GM19452 (cell line): ENCODE results near the gene STAB2.

ENCODE experiments used
- ATAC-seq: cut with Tn5 transposase; IDR thresholded peaks from one replicate; pipeline ENCODE4 v1.9.1; 2021; ENCODE audit not compliant: unreplicated experiment

Gene STAB2

DNA sequence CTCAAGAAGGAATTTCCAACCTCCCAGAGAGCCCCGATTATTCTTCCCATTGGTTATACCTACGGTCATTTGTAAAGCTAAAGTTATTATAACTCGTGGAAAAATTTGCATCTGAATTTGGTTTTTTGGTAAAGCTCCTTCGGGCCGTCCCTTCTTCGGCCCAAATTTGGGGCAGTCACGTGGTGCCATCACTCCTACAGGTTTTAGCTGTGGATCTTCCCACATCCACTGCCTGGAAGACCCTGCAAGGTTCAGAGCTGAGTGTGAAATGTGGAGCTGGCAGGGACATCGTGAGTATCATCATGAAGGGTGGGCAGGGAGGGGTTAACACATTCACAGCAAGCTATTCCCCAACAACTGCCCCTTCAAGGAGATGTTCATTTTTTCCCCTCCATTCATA, 148.2 kb downstream of the STAB2 start:
- ATAC-seq, result no peak

DNA sequence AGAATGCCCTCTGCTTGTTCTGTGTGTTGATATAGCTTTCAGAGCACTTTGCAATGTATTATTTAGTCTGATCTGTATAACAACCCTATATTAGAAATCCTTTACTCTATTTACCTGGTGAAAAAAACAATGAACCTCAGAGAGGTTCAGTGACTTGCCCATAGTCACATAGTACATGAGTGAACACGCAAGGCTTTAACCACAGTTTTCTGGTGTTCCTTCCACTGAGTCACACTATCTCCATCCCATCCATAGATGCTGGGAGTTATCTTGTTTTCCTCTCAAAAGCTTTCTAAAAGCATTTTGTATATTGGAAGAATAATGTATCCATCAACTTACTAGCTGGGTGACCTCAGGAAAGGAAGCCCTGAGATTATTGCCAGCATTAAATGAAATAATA, 149.5 kb downstream of the STAB2 start:
- no peak for ATAC-seq

DNA sequence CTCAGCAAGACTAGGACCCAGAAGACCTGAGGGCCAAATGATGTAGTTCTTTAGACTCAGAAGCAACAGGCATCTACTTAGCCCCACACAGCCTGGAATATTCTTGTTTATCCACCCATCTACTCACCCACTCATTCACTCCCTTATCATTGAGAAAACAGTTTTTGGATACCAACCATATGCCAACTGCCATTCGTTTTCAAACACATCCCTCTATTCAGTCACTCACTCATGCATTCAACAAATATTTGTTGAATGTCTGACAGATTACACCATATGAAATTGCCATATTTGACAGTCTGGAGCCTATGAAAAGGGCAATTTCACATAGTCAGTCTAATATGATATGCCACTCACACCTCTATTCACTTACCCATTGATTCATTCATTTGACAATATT, 150.8 kb downstream of the STAB2 start:
- ATAC-seq, result no peak

DNA sequence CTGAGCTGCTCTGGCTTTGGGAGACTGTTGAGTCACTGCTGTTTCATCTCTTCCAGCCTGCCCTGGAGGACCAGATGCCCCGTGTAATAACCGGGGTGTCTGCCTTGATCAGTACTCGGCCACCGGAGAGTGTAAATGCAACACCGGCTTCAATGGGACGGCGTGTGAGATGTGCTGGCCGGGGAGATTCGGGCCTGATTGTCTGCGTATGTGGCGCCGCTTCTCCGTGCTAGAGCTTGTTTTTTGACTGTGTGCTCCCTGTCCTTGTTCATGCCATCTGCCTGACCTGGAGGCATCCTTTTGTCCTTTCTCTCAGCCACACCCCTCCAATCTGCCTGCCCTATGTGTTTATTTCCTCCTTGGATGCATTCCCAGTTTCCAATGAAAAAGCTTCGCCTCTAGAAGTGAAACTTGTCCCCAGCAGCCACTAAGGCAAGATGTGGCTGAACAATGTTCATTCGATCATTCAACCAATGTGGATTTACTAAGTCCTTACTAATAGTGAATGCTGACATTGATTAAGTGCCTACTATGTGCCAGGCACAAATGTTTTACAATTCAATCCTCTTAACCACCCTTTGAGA, 155.4 kb downstream of the STAB2 start:
- ATAC-seq, result no peak

DNA sequence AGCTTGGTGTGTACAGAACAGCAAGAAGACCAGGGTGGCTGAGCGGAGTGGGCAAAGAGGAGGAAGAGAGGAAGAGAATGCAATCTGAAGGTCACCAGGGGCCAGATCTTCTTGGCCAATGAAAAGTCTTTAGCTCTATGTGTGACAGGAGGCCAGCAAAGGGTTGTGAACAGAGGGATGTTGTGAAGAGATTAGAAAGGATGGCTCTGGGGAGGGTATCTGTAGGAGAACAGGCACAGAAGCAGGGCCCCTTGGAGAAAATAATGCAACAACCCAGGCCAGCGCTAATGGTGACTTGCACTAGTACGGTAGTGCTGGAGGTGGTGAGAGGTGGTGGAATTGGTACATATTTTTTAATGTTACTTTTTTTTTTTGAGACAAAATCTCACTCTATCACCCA, 156.7 kb downstream of the STAB2 start:
- ATAC-seq, result no peak

DNA sequence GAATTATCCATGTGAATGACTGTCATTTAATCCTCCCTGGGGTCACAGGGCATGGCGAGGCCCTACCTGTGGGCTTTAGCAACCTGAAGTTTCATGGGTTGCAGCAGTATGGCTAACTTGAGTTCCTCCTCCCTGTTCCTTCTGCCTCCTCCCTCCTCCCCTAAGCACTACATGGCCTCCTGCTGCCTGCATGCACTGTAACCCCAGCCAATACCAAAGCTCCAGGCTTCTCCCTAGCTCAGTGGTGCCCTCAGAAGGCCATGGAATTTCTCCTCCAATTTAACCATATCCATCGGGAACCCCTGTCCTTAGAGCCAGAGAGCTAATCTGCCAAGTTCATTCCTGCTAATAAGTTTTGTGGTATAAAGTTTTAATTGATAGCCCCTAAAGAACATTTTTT, 158.9 kb downstream of the STAB2 start:
- no peak for ATAC-seq

DNA sequence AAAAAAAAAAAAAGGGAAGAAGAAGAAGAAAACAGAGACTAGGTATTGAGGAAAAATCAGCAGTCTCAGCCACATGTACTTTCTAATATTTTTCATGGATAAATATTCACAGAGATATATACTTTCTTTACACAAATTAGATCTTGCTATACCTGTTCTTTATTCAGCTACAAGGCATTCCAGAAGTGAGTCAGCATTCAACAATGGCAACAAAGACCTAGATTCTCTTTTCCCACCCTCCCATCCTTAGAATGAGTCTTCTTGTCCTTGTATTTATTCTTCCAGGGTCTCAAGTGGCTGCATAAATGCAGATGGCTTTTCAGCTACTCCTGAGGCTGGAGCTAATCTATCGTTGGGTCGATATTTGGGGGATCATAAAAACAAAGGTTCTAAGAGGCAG, 160.9 kb downstream of the STAB2 start:
- ATAC-seq, result no peak

DNA sequence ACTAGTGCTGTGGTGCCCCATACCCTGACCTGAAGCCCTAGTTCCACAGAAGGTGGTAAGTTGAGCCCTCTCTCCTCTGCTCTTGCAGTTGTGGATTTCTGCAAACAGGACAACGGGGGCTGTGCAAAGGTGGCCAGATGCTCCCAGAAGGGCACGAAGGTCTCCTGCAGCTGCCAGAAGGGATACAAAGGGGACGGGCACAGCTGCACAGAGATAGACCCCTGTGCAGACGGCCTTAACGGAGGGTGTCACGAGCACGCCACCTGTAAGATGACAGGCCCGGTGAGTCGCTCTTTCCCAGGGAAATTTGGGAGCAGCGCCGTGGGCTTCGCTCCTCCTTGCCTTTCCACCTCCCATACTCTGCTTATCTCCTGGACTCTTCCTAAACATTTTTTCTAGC, 161.8 kb downstream of the STAB2 start:
- no peak for ATAC-seq

DNA sequence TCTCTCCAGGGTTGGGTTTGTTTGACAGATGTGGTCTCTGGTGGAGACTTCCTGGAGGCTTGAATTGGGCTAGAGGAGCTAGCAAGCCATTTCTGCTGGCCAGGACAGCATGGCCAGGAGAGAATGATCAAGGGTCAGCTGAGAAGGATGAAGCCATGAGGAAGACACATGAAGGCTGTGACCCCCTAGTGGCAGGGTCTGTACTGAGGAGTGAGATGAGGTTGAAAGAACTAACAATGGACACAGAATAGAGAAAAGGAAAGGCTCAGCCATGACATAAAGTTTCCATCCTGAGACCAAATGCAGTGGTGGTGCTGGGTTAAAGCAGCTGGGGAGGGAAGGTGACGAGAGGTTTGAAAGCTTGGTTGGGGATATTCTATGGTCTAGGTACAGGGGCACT, 164.1 kb downstream of the STAB2 start:
- no peak for ATAC-seq

DNA sequence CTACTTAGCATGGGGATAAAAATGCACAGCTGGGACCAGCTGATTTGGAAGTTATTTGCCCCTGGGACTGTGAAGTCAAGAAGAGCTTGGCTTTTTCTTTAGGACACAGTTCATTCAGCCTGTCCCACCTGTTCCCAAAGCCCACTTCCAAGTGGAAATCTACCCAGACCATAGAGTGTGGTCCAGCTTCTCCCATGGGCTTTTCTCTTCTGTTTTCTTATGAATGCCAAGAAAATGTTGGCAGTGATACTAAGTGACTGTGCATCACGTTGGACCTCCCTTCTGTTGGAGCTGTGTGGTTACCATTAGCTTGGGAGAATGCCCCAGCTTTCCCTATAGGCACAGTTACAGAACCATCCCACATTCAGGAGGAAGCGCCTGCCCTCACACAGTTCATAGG, 164.5 kb downstream of the STAB2 start:
- no peak for ATAC-seq

DNA sequence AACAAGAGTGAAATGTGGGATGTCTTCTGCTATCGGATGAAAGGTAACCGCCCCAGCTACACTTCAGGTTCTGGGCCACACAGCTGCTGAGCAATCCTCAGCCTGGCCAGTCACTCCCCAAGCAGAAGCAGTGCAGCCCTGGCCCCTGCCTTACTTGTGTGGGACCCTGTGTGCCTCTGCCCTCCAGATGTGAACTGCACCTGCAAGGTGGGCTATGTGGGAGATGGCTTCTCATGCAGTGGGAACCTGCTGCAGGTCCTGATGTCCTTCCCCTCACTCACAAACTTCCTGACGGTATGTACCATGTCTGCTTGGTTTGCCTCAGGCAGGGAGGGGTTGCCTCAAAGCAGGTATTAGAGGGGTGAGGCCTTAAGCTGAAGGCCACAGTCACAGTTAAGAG, 168.4 kb downstream of the STAB2 start:
- no peak for ATAC-seq

DNA sequence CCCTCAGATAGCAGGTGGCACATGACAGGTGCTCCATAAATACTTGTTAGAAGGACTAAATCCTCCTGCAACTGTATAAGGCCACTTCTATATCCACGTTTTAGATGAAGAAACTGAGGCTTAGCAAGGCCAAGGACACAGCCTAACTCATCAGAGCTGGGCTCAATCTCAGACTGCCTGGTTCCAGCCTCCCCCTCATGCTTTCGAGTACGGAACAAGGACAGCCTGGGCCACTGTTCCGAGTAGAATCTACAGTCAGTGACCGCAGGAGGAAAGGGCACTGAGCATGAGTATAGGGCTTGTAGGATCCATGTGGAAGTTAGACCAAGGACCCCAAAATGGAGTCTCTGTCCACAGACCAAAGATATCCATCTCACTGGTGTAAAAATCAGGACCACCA, 169.4 kb downstream of the STAB2 start:
- ATAC-seq, result no peak

DNA sequence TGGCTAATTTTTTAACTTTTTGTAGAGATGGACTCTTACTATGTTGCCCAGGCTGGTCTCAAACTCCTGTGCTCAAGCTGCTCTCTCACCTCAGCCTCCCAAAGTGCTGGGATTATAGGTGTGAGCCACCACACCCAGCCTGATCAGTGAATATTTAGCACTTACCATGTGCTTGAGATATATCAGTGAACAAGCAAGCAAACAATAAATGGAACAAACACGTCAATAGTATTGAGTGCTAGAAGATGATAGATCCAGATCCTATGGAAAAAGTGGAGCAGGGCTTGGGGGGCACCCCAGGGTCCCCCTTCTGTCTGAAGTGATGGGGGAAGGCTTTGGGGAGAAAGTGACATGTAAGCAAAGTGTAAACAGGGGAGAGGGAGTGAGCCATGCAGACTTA, 170.2 kb downstream of the STAB2 start:
- no peak for ATAC-seq

DNA sequence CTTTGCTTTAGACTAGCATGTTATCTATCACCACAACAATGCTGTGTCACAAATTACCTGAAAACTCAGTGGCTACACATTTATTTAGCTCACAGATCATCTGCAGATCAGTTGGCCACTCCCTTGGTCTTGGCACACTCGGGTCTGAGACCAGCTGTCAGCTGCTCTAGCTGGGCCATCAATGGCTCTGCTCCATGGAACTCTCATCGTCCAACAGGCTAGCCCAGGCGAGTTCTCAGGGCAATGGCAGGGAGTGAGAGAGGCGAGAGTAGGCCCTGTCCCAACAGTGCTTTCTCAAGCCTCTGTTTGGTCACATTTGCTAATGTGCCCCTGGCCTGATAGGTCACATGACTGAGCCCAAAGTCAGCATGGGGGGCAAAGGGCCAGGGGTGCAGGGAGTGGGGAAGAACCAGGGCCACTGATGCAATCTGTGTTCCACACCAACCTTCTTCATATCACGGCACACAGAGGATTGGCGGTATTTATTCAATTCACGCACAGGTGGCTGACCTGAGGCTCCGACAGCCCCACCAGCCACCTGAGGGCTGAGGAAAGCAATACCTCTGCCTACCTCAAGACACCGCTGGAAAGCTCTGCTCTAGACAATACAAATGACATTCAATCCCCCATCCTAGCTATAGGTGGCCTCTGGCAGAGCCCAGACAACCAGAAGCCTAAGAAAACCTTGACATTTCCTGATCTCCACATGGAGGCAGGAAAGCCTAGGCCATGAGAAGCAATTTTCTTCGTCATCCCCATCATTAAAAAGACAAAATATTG, 171.4 kb downstream of the STAB2 start:
- no peak for ATAC-seq

DNA sequence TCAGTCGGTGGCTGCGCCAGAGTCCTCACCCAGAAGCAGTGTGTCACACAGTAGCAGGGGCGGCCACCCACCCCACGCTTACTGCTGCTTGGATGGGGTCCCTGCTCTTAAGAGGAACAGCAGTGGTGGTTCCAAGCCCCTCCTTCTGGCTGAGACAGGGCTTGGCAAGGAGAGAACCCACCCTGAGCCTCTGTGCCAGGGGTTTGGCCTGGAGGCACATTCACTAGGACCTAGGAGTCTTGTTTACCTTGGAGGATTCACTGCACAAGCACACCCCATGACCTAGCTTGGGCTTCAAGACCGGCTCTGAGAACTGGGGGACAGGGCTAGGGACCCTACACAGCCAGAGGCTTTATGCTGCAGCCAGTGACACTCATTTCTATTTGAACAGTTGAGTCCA, 175.4 kb downstream of the STAB2 start:
- ATAC-seq, result no peak

DNA sequence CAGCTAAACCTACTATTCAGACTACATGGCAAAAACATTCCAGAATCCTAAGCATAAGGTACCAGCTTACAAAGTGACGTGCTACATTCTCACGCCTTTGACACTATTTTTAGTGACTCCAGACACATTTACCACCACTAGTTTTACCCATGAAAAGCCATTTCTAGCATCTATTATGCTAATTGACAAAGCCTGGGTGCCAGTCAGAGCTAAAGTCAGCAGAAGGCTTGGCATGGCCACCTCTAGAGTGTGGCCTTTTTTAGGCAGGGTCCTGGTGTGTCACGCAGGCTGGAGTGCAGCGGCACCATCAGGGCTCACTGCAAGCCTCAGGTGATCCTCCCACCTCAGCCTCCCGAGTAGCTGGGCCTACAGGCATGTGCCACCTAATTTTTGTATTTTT, 178.2 kb downstream of the STAB2 start:
- no peak for ATAC-seq

DNA sequence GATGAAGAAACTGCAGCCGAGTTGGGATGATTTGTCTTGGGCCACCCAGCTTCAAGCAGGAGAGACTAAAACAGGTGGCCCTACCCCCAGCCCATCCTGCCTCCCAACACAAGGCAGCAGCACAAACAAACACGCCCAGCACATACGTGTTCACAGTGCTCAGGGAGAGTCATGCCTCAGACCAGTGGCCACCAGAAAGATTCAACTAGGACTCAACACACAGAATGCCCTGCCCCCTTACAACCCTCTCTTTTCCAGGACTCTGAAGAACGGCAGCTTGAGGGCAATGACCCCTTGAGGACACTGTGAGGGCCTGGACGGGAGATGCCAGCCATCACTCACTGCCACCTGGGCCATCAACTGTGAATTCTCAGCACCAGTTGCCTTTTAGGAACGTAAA, 179.0 kb downstream of the STAB2 start:
- ATAC-seq, result no peak

DNA sequence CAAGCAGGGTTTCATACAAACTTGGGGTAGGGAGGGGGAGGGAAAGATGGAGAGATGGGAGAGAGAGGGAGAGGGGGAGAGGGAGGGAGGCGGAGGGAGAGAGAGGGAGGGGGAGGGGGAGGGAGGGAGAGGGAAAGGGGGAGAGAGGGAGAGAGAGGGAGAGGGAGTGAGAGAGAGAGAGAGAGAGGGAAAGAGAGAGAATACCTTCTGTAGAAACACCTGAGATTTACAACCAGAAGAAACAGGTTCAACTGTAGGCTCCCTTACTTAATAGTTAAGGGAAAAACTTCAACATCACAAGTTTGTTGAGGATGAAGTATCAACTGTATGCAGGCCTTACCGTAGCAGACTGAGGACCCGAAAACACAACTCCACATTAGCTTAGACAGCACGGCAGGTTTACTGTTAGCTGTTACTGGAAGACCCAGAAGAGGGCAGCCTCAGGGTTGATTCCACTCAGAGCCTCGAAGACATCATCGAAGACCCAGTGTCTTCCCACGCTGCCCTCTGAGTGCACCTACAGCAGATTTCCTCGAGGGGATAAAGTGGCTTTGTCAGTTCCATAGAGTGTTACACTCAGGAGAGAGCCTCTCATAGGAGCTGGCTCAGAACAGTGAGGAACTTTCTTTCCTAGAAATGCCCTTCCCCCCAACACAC, 181.5 kb downstream of the STAB2 start:
- no peak for ATAC-seq

DNA sequence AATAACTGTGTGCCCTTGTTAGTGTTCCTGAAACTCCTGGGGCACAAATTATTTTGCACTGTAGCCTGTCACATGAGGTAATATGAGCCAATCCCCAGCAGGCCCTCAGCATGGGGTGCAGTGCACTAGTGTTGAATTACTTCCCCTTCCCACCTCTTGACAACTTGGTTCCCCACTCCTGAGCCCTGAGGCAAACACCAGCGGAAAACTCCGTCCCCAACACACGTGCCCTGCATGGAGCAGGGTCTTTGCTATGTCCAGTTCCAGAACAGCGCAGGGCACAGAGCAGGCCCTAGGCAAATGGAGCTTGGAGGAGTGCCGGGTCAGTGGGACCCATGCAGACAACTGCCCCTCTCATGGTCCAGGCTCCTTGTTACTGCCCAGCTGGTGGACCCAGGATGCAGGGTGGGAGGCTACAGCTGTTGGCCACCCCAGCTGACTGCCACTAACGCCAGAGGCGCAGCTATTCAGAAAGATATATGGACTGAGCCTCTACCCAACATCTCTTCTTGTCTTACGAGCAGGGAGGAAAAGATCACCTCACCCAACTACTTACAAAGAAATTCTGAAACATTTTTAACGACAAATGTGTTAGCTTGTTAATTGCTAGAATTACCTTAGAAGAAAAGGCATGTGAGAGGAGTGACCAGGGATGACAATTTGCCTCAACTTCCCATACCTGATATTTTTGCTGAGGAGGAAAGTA, 182.3 kb downstream of the STAB2 start:
- no peak for ATAC-seq

DNA sequence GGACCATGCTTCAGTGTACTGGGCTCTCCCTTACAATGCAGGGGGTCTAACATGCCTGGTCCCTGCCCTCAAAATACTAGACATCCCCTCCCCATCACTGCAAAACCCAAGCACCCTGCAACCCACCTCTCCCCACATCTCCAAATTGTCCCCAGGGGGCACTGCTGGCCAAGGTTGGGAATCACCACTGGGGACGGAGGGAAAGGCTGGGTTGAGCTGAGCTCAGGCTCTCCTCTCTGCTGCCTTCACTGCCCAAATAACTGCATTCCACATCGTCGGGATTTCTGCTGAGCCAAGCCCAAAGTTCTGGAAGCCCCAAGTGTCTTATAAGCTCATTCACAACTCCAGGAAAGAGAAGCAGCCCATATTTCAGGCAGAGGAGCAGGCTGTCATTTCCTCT, 184.4 kb downstream of the STAB2 start:
- no peak for ATAC-seq

DNA sequence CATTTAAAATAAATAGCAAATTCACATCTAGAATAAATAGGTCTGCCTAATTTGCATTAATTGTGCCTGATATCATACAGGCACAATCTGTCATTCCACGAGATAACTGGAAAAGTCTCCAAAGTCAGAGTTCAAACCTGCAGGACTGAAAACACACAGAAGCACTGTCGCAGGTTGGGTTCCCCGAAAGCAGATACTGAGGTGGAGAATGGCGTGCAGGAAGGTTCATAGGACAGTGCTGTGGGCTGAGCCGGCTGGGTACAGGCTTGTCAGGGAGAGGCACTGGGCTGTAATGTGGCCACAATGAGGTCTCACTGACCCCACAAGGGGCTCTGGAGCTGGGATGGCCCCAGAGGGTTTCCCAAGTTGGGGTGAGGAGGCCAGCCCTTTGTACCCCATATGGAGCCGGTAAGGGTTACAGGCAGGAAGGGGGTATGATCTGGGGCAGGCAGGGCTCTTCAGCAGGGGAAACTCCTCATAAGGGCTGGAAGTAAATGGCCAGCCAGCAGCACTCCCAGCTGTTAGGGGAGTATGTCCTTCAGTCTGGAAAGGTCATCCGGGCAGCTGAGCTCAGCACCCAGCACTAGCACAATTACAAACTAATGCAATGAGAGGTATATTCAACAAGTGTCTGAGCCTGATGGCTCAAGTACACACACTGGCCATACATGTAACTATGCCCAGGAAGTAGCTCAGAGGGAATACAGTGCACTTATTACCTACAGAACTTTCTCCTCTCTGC, 185.5 kb downstream of the STAB2 start:
- no peak for ATAC-seq
